Mucosa of stomach (tissue), 1 donor: ENCODE data around the gene BPIFB3.

Experiments
- H3K27me3 ChIP-seq: one replicate; pipeline ENCODE4 v1.7.0; 2013; ENCODE audit warnings: mild to moderate bottlenecking, low read length; ENCODE audit not compliant: control insufficient read depth, insufficient read depth
- H3K36me3 ChIP-seq: one replicate; pipeline ENCODE4 v1.7.0; 2013; ENCODE audit warnings: low read length; ENCODE audit not compliant: control insufficient read depth, insufficient read depth
- H3K4me1 ChIP-seq: one replicate; pipeline ENCODE4 v1.7.0; 2013; ENCODE audit warnings: mild to moderate bottlenecking, low read length; ENCODE audit not compliant: control insufficient read depth, insufficient read depth
- H3K4me3 ChIP-seq: one replicate; pipeline ENCODE4 v1.7.0; 2013; ENCODE audit warnings: low read length
- H3K9ac ChIP-seq: one replicate; pipeline ENCODE4 v1.7.0; 2013; ENCODE audit warnings: mild to moderate bottlenecking, low read length, moderate library complexity
- H3K9me3 ChIP-seq: one replicate; pipeline ENCODE4 v1.7.0; 2013; ENCODE audit warnings: mild to moderate bottlenecking, low read length, moderate library complexity; ENCODE audit not compliant: control insufficient read depth
- donor health status: Pancreatic carcinoma.

The BPIFB3 gene

GRCh38 chr20:33010674-33011449, 42.8 kb upstream of the BPIFB3 start:
- no peaks in the 10 kb centered on the region for H3K4me1 ChIP-seq
- H3K9me3 ChIP-seq = no peaks in the 10 kb centered on the region
- H3K4me3 ChIP-seq = no peak overlapping the region
- no peaks in the 10 kb centered on the region for H3K27me3 ChIP-seq
- no peaks in the 10 kb centered on the region for H3K36me3 ChIP-seq
- no peak overlapping the region for H3K9ac ChIP-seq

GRCh38 chr20:33012327-33013189, 41.1 kb upstream of the BPIFB3 start:
- Histone ChIP-seq H3K27me3 (no peaks in the 10 kb centered on the region), H3K9ac (no peak overlapping the region), H3K4me1 (no peaks in the 10 kb centered on the region), H3K9me3 (no peaks in the 10 kb centered on the region), H3K4me3 (no peak overlapping the region), H3K36me3 (no peaks in the 10 kb centered on the region)

GRCh38 chr20:33013701-33014326, 39.9 kb upstream of the BPIFB3 start:
- Histone ChIP-seq H3K9me3 (no peaks in the 10 kb centered on the region), H3K27me3 (no peaks in the 10 kb centered on the region), H3K4me1 (no peaks in the 10 kb centered on the region), H3K36me3 (no peaks in the 10 kb centered on the region), H3K4me3 (no peak overlapping the region), H3K9ac (no peak overlapping the region)

DNA sequence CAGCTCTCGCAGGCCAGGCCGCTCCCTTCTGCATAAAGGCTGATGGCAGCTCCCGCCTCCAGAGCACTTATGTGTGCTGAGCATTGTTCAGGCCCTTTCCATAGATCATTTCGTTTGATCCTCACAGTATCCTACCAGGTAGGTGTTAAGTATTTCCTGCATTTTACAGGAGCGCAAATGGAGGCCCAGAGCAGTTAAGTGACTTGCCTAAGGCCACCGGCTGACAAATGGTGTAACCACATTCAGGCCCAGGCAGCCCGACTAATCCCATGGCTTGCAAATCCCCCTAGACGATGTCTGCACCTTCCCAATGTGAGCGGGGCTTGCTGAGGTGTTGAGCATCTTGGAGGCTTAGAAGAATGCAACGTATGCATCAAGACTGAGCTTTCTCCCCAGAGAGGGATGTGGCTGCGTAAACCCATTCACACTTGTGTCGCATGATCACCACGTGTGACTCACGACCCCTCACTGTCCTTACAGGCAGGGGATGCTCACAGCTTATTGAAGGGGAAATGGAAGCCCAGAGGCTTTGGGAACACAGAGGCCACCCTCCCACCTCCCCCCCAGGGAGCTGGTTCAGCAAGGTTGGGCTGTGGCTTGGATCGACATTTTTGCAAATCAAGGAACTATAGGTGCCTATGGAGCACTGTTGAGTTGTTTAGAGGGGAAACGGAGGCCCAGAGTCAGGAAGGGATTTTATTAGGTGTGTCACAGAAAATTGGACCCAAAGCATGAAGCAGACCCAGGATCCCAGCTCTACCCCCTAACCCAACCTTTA, 39.2 kb upstream of the BPIFB3 start:
- H3K4me1 ChIP-seq = no peaks in the 10 kb centered on the region
- H3K36me3 ChIP-seq = no peaks in the 10 kb centered on the region
- no peak overlapping the region for H3K9ac ChIP-seq
- H3K4me3 ChIP-seq = no peak overlapping the region
- no peaks in the 10 kb centered on the region for H3K27me3 ChIP-seq
- H3K9me3 ChIP-seq = no peaks in the 10 kb centered on the region

DNA sequence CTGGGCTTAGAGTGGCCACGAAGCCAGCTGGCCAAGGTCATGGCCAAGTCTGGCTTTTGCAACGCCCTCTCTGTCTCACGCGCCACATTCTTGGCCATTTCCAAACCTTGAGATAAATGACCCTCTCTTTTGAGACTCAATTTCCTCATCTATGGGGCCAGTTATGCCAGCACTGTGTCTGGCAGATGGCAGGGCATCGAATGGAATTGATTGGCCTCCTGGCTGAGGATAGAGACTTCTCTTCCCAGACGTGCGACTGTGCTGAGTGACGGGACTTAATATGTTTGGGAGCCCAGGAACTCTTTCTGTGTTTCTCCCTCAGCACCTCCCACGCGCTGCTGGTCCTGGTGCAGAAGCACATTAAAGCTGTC, 38.6 kb upstream of the BPIFB3 start:
- no peaks in the 10 kb centered on the region for H3K9me3 ChIP-seq
- H3K4me3 ChIP-seq = no peak overlapping the region
- no peaks in the 10 kb centered on the region for H3K36me3 ChIP-seq
- no peak overlapping the region for H3K9ac ChIP-seq
- H3K4me1 ChIP-seq = no peaks in the 10 kb centered on the region
- no peaks in the 10 kb centered on the region for H3K27me3 ChIP-seq

DNA sequence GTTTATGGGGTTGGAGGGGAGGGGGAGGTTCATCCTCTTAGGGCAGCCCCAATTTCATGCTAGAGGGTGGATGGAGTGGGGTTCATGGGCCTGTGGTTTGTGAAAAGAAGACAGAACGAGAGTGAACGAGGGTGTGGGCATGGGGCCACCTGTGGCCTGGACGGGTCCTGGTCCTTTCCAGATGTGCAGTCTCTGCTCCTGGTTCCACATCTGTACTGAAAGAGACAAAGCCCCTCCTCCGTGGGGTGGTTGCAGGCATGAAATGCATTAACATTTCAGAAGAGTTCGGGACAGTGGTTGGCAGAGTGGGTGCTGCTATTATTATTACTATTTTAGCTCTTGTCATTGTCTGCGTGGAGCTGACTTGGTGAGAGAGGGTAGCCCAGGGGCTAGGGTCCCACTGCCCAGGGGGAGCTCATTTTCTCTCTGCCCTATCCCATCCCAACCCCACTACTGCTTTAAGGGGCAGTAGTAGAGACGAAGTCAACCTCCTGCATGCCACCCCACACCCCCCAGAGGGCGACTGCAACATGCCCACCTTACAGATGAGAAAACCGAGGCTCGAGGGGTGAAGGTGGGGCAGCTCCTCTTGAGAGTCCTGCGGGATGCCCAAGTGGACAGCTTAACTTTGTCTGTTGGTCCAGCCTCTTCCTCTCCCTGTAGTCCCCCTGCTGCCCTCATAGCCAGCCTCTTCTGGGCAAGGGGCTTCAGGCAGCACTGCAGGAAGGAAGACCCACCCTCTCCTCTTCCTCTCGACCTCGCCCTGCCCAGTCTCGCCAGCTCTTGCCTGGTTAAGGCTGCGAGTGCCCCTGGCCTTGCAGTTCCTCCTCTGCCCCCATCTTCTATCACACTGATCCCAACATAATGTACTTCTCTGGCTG, 37.8 kb upstream of the BPIFB3 start:
- no peaks in the 10 kb centered on the region for H3K9me3 ChIP-seq
- no peaks in the 10 kb centered on the region for H3K4me1 ChIP-seq
- no peaks in the 10 kb centered on the region for H3K36me3 ChIP-seq
- H3K9ac ChIP-seq = no peak overlapping the region
- no peak overlapping the region for H3K4me3 ChIP-seq
- no peaks in the 10 kb centered on the region for H3K27me3 ChIP-seq

DNA sequence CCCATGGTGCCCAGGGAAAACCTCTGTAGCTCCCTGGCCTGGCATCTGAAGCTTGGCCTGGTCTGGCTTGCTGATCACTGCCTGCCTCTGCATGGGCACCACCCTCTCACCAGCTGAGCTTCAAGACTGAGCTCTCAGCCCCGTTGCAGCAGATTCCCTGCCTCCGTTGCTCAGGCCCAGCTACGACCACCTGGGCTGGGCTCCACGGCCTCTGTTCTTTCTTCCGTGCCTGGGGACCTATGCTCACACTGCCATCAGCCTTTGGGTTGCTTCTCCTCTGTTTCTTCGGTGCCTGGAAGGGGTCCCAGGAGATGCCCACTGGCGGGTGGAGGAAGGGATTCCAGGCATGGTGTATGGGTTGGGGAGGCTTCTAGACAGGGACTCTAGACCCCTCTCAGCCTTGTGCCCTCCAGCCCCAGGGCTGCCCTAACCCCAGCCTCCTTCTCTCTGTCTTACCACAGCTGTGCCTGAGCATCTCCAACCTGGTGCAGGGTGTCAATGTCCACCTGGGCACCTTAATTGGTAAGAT, 37.1 kb upstream of the BPIFB3 start:
- no peak overlapping the region for H3K4me3 ChIP-seq
- H3K4me1 ChIP-seq = no peaks in the 10 kb centered on the region
- no peak overlapping the region for H3K9ac ChIP-seq
- no peaks in the 10 kb centered on the region for H3K27me3 ChIP-seq
- H3K9me3 ChIP-seq = no peaks in the 10 kb centered on the region
- no peaks in the 10 kb centered on the region for H3K36me3 ChIP-seq

- Histone ChIP-seq H3K4me3 (no peak overlapping the region), H3K9me3 (no peaks in the 10 kb centered on the region), H3K4me1 (no peaks in the 10 kb centered on the region), H3K36me3 (no peaks in the 10 kb centered on the region), H3K9ac (no peak overlapping the region), H3K27me3 (no peaks in the 10 kb centered on the region)
Observed at GRCh38 chr20:33017542-33017941, 36.2 kb upstream of the BPIFB3 start.

- Histone ChIP-seq H3K4me1 (no peaks in the 10 kb centered on the region), H3K4me3 (no peak overlapping the region), H3K9me3 (no peaks in the 10 kb centered on the region), H3K36me3 (no peaks in the 10 kb centered on the region), H3K27me3 (no peaks in the 10 kb centered on the region), H3K9ac (no peak overlapping the region)
Observed at GRCh38 chr20:33018169-33018931, 35.4 kb upstream of the BPIFB3 start.

- Histone ChIP-seq H3K9me3 (no peaks in the 10 kb centered on the region), H3K4me3 (no peak overlapping the region), H3K4me1 (no peaks in the 10 kb centered on the region), H3K9ac (no peak overlapping the region), H3K36me3 (no peaks in the 10 kb centered on the region), H3K27me3 (no peaks in the 10 kb centered on the region)
Observed at GRCh38 chr20:33019465-33020277, 34.0 kb upstream of the BPIFB3 start.
